Right cardiac atrium (tissue), 5 donors: ENCODE data around the gene GPR137C. TPM values are rescaled to one million over a fixed set of nuclear protein-coding genes. Genes with fewer than 3 reads are reported as not detected.

Experiments used
- ATAC-seq, 2 donors: fragments of 200-7000 bp; cut with Tn5 transposase; one replicate each; pipeline versions ENCODE4 v1.8.0 to v1.9.1; 2020; ENCODE audit warnings: moderate library complexity in 2 of 2, mild to moderate bottlenecking in 1 of 2
- DNase-seq, 3 donors: peaks; one replicate each; pipeline ENCODE4 v3.0.0-alpha.2; 2020
- H3K27ac ChIP-seq: one replicate; pipeline ENCODE4 v1.5.1; 2013; ENCODE audit warnings: mild to moderate bottlenecking, low read length, control low read depth, moderate library complexity
- H3K27me3 ChIP-seq: one replicate; pipeline ENCODE4 v1.6.1; 2013; ENCODE audit not compliant: control insufficient read depth, insufficient read depth
- H3K4me1 ChIP-seq: one replicate; pipeline ENCODE4 v1.6.1; 2013; ENCODE audit warnings: low read length; ENCODE audit not compliant: control insufficient read depth, insufficient read depth
- H3K4me3 ChIP-seq: one replicate; pipeline ENCODE4 v1.5.1; 2013; ENCODE audit warnings: low read length, control low read depth
- H3K9me3 ChIP-seq: one replicate; pipeline ENCODE4 v1.6.1; 2013; ENCODE audit warnings: low read length; ENCODE audit not compliant: control insufficient read depth
- WGBS: extraction: QIAGEN DNeasy Blood & Tissue Kit; methylation state at CpG from one replicate; pipeline ENCODE4 v1.1.7; 2013; 5-methylcytosine and 5-hydroxymethylcytosine counted together
- intact Hi-C, 4 donors: fragments of 100-400 bp; cut with DNase I; formaldehyde crosslinking; loops; one replicate each; pipeline versions ENCODE4 v1.11.0 to v1.14.0; 2022 to 2023
- long read RNA-seq, 4 donors: library from polyadenylated mRNA; unstranded; transcript quantifications; one replicate each; pipeline ENCODE4 v2.0.0, GENCODE V29; 2020 to 2021
- polyA plus RNA-seq: library from polyadenylated mRNA; stranded (reverse); fragments of 200-250 nt; gene quantifications from one replicate; pipeline ENCODE4 v1.2.3, GENCODE V29; 2013
- total RNA-seq, 4 donors: library from RNA; stranded (reverse); fragmentation: NEBNext Ultra II Directional; extraction: Animal tissue kit (Norgen Biotek cat#: 25700); gene quantifications; one replicate each; pipeline ENCODE4 v1.2.1, GENCODE V29; 2021
- donor health status: healthy with polysubstance abuse.
- donor health status: DM: no; HTN: yes; CAD: no.
- donor health status: DM: no; HTN: no; CAD: no.
- donor health status: DM: no; HTN: yes; CAD: no; lungs with severe emphysema.
- donor health status: DM: yes; HTN: yes; CAD: no.

Gene GPR137C
- total RNA-seq (1 to 10 TPM in 2 of 4 donors, under 1 TPM in 2; 0.56 to 1.4 (median 0.89) TPM), polyA plus RNA-seq (0.68 TPM)
- long read RNA-seq, donor 1, partial matches to known transcripts = 1 of 3 reads
- long read RNA-seq, donor 1, other reads (novel, unspliced or antisense) = 1 of 3 reads
- long read RNA-seq, donor 2, partial matches to known transcripts = 0 of 1 reads
- long read RNA-seq, donor 2, other reads (novel, unspliced or antisense) = 0 of 1 reads
- long read RNA-seq, donor 3, partial matches to known transcripts = 0 of 1 reads
- long read RNA-seq, donor 3, other reads (novel, unspliced or antisense) = 0 of 1 reads
- long read RNA-seq, donor 4, partial matches to known transcripts = 0 of 2 reads
- long read RNA-seq, donor 4, other reads (novel, unspliced or antisense) = 0 of 2 reads

- ATAC-seq (peak; percentile 99), DNase-seq (peak; percentile 100)
- H3K27ac ChIP-seq = peak within 1 kb of the TSS; percentile 80
- H3K9me3 ChIP-seq = no peaks in the 10 kb centered on the region
- intact Hi-C loops = no loop called here
- no peaks in the 10 kb centered on the region for H3K4me1 ChIP-seq
- H3K4me3 ChIP-seq = peak within 1 kb of the TSS; percentile 82
- H3K27me3 ChIP-seq = no peaks in the 10 kb centered on the region
- under 1% methylated on average over 81 of the region's 81 CpGs for WGBS
These were observed at the start of gene GPR137C, which contains the start of gene TXNDC16 for GRCh38 chr14:52552063-52552988. Gene GPR137C (plus strand): TSS chr14:52552836. CDS start chr14:52553148, 312 bp downstream. Gene TXNDC16 (minus strand): TSS chr14:52552505. CDS start chr14:52543557, 8,948 bp downstream.

GRCh38 chr14:52513249-52513648 is 39.4 kb upstream of the GPR137C start:
- WGBS = 82% methylated on average over 1 of the region's 1 CpG
- no peaks in the 10 kb centered on the region for H3K27me3 ChIP-seq
- no peaks in the 10 kb centered on the region for H3K9me3 ChIP-seq
- intact Hi-C loops = no loop called here
- no peak overlapping the region for H3K4me3 ChIP-seq
- no peak overlapping the region for H3K27ac ChIP-seq
- H3K4me1 ChIP-seq = no peaks in the 10 kb centered on the region
- no peak for DNase-seq
- ATAC-seq = no peak

- Histone ChIP-seq H3K9me3 (no peaks in the 10 kb centered on the region), H3K27ac (no peak overlapping the region), H3K4me1 (no peaks in the 10 kb centered on the region), H3K4me3 (no peak overlapping the region), H3K27me3 (no peaks in the 10 kb centered on the region)
- ATAC-seq = no peak
- DNase-seq = no peak
- 95% methylated on average over 4 of the region's 4 CpGs for WGBS
- intact Hi-C loops = no loop called here
These were observed 38.4 kb upstream of the GPR137C start for GRCh38 chr14:52514046-52514811.

- Histone ChIP-seq H3K4me1 (no peaks in the 10 kb centered on the region), H3K27ac (no peak overlapping the region), H3K4me3 (no peak overlapping the region), H3K27me3 (no peaks in the 10 kb centered on the region), H3K9me3 (no peaks in the 10 kb centered on the region)
- DNase-seq = no peak
- WGBS = 63% methylated on average over 1 of the region's 1 CpG
- intact Hi-C loops = no loop called here
- ATAC-seq = no peak
These were observed 30.6 kb upstream of the GPR137C start for GRCh38 chr14:52522033-52522432.

- H3K4me1 ChIP-seq = no peaks in the 10 kb centered on the region
- no peak for ATAC-seq
- no peak overlapping the region for H3K27ac ChIP-seq
- intact Hi-C loops = no loop called here
- H3K4me3 ChIP-seq = no peak overlapping the region
- no peaks in the 10 kb centered on the region for H3K27me3 ChIP-seq
- no peaks in the 10 kb centered on the region for H3K9me3 ChIP-seq
- DNase-seq = no peak
These were observed 29.9 kb upstream of the GPR137C start for GRCh38 chr14:52522581-52523345.

GRCh38 chr14:52527052-52527451 is 25.6 kb upstream of the GPR137C start:
- ATAC-seq (no peak), DNase-seq (no peak)
- no peaks in the 10 kb centered on the region for H3K27me3 ChIP-seq
- intact Hi-C loops = no loop called here
- H3K4me3 ChIP-seq = no peak overlapping the region
- WGBS = 85% methylated on average over 4 of the region's 4 CpGs
- no peaks in the 10 kb centered on the region for H3K9me3 ChIP-seq
- no peak overlapping the region for H3K27ac ChIP-seq
- H3K4me1 ChIP-seq = no peaks in the 10 kb centered on the region

GRCh38 chr14:52531481-52531880 is 21.2 kb upstream of the GPR137C start:
- H3K4me3 ChIP-seq = no peak overlapping the region
- intact Hi-C loops = no loop called here
- no peak overlapping the region for H3K27ac ChIP-seq
- ATAC-seq (no peak), DNase-seq (no peak)
- no peaks in the 10 kb centered on the region for H3K9me3 ChIP-seq
- no peaks in the 10 kb centered on the region for H3K4me1 ChIP-seq
- no peaks in the 10 kb centered on the region for H3K27me3 ChIP-seq

- H3K4me1 ChIP-seq = no peaks in the 10 kb centered on the region
- no peak overlapping the region for H3K4me3 ChIP-seq
- no peaks in the 10 kb centered on the region for H3K27me3 ChIP-seq
- H3K9me3 ChIP-seq = no peaks in the 10 kb centered on the region
- H3K27ac ChIP-seq = no peak overlapping the region
- 90% methylated on average over 3 of the region's 3 CpGs for WGBS
- ATAC-seq (no peak), DNase-seq (no peak)
- intact Hi-C loops = no loop called here
These were observed 16.4 kb upstream of the GPR137C start for GRCh38 chr14:52536269-52536668.

GRCh38 chr14:52538623-52539022 is 14.0 kb upstream of the GPR137C start:
- H3K27me3 ChIP-seq = no peaks in the 10 kb centered on the region
- ATAC-seq (no peak), DNase-seq (no peak)
- no peaks in the 10 kb centered on the region for H3K4me1 ChIP-seq
- intact Hi-C loops = no loop called here
- no peaks in the 10 kb centered on the region for H3K9me3 ChIP-seq
- no peak overlapping the region for H3K4me3 ChIP-seq
- no peak overlapping the region for H3K27ac ChIP-seq
- 69% methylated on average over 2 of the region's 2 CpGs for WGBS

- ATAC-seq (peak; percentile 35 to 45), DNase-seq (no peak)
- H3K27ac ChIP-seq = no peak overlapping the region
- no peak overlapping the region for H3K4me3 ChIP-seq
- 72% methylated on average over 7 of the region's 7 CpGs for WGBS
- no peaks in the 10 kb centered on the region for H3K27me3 ChIP-seq
- no peaks in the 10 kb centered on the region for H3K9me3 ChIP-seq
- no peaks in the 10 kb centered on the region for H3K4me1 ChIP-seq
- intact Hi-C loops = no loop called here
These were observed 6.9 kb upstream of the GPR137C start for GRCh38 chr14:52545584-52546317.
